Measurements from ENCODE around the gene CACNB1. TPM values are rescaled to one million over a fixed set of nuclear protein-coding genes. Genes with fewer than 3 reads are reported as not detected.

CACNB1 gene
- total RNA-seq, 4 donors from 2014 or later: 5.7 to 13.1 (median 11.2) TPM

GRCh38 chr17:39200957-39201510, 3.6 kb upstream of the CACNB1 start:
- TF ChIP-seq CTCF (IDR thresholded peaks at IDR 0.05) (no peak), POLR2A (IDR thresholded peaks at IDR 0.05) (no peak)
- DNase-seq (ENCODE audit: low spot score in 2 of 2): no peak
- WGBS, 2 donors: 30 to 40% methylated on average over 11 of the region's 11 CpGs
- intact Hi-C loops (cut with DNase I; ENCODE audit: low total_unique reads): no loop called here
- H3K4me3 ChIP-seq (ENCODE audit: low read depth, poor library complexity, severe bottlenecking): peak overlapping the region; percentile 63

- intact Hi-C loops (cut with DNase I; ENCODE audit: low total_unique reads): no loop called here
- peak within 1 kb of the TSS; percentile 63 for H3K4me3 ChIP-seq (ENCODE audit: low read depth, poor library complexity, severe bottlenecking)
- TF ChIP-seq POLR2A (IDR thresholded peaks at IDR 0.05): peak in 1 of 2 donors; percentile 66
- TF ChIP-seq CTCF (IDR thresholded peaks at IDR 0.05): no peak
- peak; percentile 70 to 94 for DNase-seq (ENCODE audit: low spot score in 2 of 2)
- 0% methylated on average over 35 to 47 of the region's 52 CpGs for WGBS, 2 donors
These were observed 2.8 kb upstream of the CACNB1 start, which contains the start of gene RPL19 for GRCh38 chr17:39200070-39200879. RPL19 (plus strand) TSS chr17:39200283; CDS start chr17:39200345, 62 bp downstream.

- H3K4me3 ChIP-seq (ENCODE audit: low read depth, poor library complexity, severe bottlenecking): no peak overlapping the region
- WGBS, 2 donors: 0 to 1% methylated on average over 10 of the region's 10 CpGs
- intact Hi-C loops (cut with DNase I; ENCODE audit: low total_unique reads): no loop called here
- peak; percentile 94 to 98 for DNase-seq (ENCODE audit: low spot score in 2 of 2)
- TF ChIP-seq CTCF (IDR thresholded peaks at IDR 0.05): no peak
- no peak for TF ChIP-seq POLR2A (IDR thresholded peaks at IDR 0.05)
These were observed 2.3 kb upstream of the CACNB1 start for GRCh38 chr17:39199820-39200069.

GRCh38 chr17:39198186-39198566, 707 bp upstream of the CACNB1 start:
- WGBS, 2 donors: 58 to 80% methylated on average over 4 of the region's 4 CpGs
- no peak overlapping the region for H3K4me3 ChIP-seq (ENCODE audit: low read depth, poor library complexity, severe bottlenecking)
- no peak for DNase-seq (ENCODE audit: low spot score in 2 of 2)
- intact Hi-C loops (cut with DNase I; ENCODE audit: low total_unique reads): no loop called here
- TF ChIP-seq CTCF (IDR thresholded peaks at IDR 0.05) (no peak), POLR2A (IDR thresholded peaks at IDR 0.05) (no peak)

- no peak for DNase-seq (ENCODE audit: low spot score in 2 of 2)
- TF ChIP-seq CTCF (IDR thresholded peaks at IDR 0.05) (no peak), POLR2A (IDR thresholded peaks at IDR 0.05) (no peak)
- WGBS, 2 donors: 3% methylated on average over 18 to 21 of the region's 30 CpGs
- H3K4me3 ChIP-seq (ENCODE audit: low read depth, poor library complexity, severe bottlenecking): peak overlapping the region; percentile 66
- intact Hi-C loops (cut with DNase I; ENCODE audit: low total_unique reads): no loop called here
These were observed 619 bp downstream of the CACNB1 start for GRCh38 chr17:39196808-39197291.
